ENCODE measurements around the gene SAMD11. TPM values are rescaled to one million over a fixed set of nuclear protein-coding genes. Genes with fewer than 3 reads are reported as not detected.

Gene SAMD11
- total and polyA plus RNA-seq, 4 donors = 0.51 to 4.1 (median 1.3) TPM

- TF ChIP-seq FOXA2 (IDR thresholded peaks at IDR 0.05) (no peak), SP1 (IDR thresholded peaks at IDR 0.05) (no peak), YY1 (IDR thresholded peaks at IDR 0.05) (no peak), CTCF (IDR thresholded peaks at IDR 0.05; ENCODE audit: low read depth, low read length, missing input control) (no peak), REST (IDR thresholded peaks at IDR 0.05) (no peak), HNF4G (IDR thresholded peaks at IDR 0.05) (no peak), JUND (IDR thresholded peaks at IDR 0.05) (no peak), HNF4A (conservative IDR thresholded peaks at IDR 0.05) (no peak), FOXA1 (IDR thresholded peaks at IDR 0.05) (no peak), RXRA (IDR thresholded peaks at IDR 0.05) (no peak), EGR1 (IDR thresholded peaks at IDR 0.05; ENCODE audit: low read depth in 2 of 2) (no peak), RAD21 (IDR thresholded peaks at IDR 0.05) (no peak), NR2F2 (IDR thresholded peaks at IDR 0.05) (no peak), ZBTB33 (IDR thresholded peaks at IDR 0.05) (no peak)
- no peak for DNase-seq (ENCODE audit: low spot score)
- WGBS = 21% methylated on average over 33 of the region's 33 CpGs
- Histone ChIP-seq H3K36me3 (ENCODE audit: control insufficient read depth in 4 of 4, insufficient read depth in 3 of 4, low read depth in 1 of 4, low read length in 3 of 4) (no peaks in the 10 kb centered on the region), H3K4me1 (ENCODE audit: control insufficient read depth in 4 of 4, insufficient read depth in 4 of 4, low read length in 3 of 4) (peaks cover 3 to 12% (median 9%) of the 10 kb centered on the region in 4 donors), H3K27me3 (ENCODE audit: control insufficient read depth in 4 of 4, insufficient read depth in 4 of 4, low read length in 3 of 4) (peaks cover 0 to 26% (median 2%) of the 10 kb centered on the region in 4 donors), H3K4me3 (ENCODE audit: low read depth in 1 of 3, low read length in 3 of 3) (no peak overlapping the region), H3K9ac (ENCODE audit: low read depth in 1 of 2, low read length in 2 of 2) (no peak overlapping the region), H3K27ac (ENCODE audit: low read depth in 1 of 2, low read length in 2 of 2) (no peak overlapping the region), H3K9me3 (ENCODE audit: control insufficient read depth in 4 of 4, low read length in 3 of 4) (no peaks in the 10 kb centered on the region)
Observed at GRCh38 chr1:970242-970972, 46.7 kb downstream of the SAMD11 start.

- no peak overlapping the region for H3K27ac ChIP-seq (ENCODE audit: low read depth in 1 of 2, low read length in 2 of 2)
- no peak overlapping the region for H3K4me3 ChIP-seq (ENCODE audit: low read depth in 1 of 3, low read length in 3 of 3)
- H3K9ac ChIP-seq (ENCODE audit: low read depth in 1 of 2, low read length in 2 of 2) = no peak overlapping the region
- DNase-seq (ENCODE audit: low spot score) = no peak
- no peaks in the 10 kb centered on the region for H3K9me3 ChIP-seq (ENCODE audit: control insufficient read depth in 4 of 4, low read length in 3 of 4)
- no peaks in the 10 kb centered on the region for H3K36me3 ChIP-seq (ENCODE audit: control insufficient read depth in 4 of 4, insufficient read depth in 3 of 4, low read depth in 1 of 4, low read length in 3 of 4)
- H3K4me1 ChIP-seq (ENCODE audit: control insufficient read depth in 4 of 4, insufficient read depth in 4 of 4, low read length in 3 of 4) = peaks cover 3 to 13% (median 8%) of the 10 kb centered on the region in 4 donors
- 44% methylated on average over 42 of the region's 42 CpGs for WGBS
- peaks cover 0 to 26% (median 2%) of the 10 kb centered on the region in 4 donors for H3K27me3 ChIP-seq (ENCODE audit: control insufficient read depth in 4 of 4, insufficient read depth in 4 of 4, low read length in 3 of 4)
- TF ChIP-seq GABPA (IDR thresholded peaks at IDR 0.05 in 1 of 2, conservative IDR thresholded peaks at IDR 0.05 in 1 of 2) = no peak
- TF ChIP-seq MAX (IDR thresholded peaks at IDR 0.05) = no peak
- TF ChIP-seq CTCF (IDR thresholded peaks at IDR 0.05; ENCODE audit: low read depth, low read length, missing input control) = no peak
- TF ChIP-seq EGR1 (IDR thresholded peaks at IDR 0.05; ENCODE audit: low read depth in 2 of 2) = no peak
- TF ChIP-seq RXRA (IDR thresholded peaks at IDR 0.05) = no peak
- TF ChIP-seq HNF4G (IDR thresholded peaks at IDR 0.05) = no peak
- no peak for TF ChIP-seq JUND (IDR thresholded peaks at IDR 0.05)
- no peak for TF ChIP-seq REST (IDR thresholded peaks at IDR 0.05)
- no peak for TF ChIP-seq YY1 (IDR thresholded peaks at IDR 0.05)
Observed at GRCh38 chr1:970973-971730, 47.4 kb downstream of the SAMD11 start.
